GM12865 (cell line): Measurements from ENCODE around the gene LRP4.

Experiments used
- DNase-seq: peaks from one replicate; pipeline ENCODE4 v3.0.0; 2010; ENCODE audit warnings: low read depth
- H3K4me3 ChIP-seq: 2 replicates; pipeline ENCODE4 v1.5.1; 2011; ENCODE audit warnings: mild to moderate bottlenecking, low read depth, low read length, control low read depth
- CTCF ChIP-seq: IDR thresholded peaks from 2 replicates; pipeline ENCODE4 v1.5.1; 2011; ENCODE audit warnings: low read length, control low read depth, low read depth, inconsistent platforms; ENCODE audit not compliant: insufficient read depth; ENCODE audit errors: missing control alignments

Gene LRP4

DNA sequence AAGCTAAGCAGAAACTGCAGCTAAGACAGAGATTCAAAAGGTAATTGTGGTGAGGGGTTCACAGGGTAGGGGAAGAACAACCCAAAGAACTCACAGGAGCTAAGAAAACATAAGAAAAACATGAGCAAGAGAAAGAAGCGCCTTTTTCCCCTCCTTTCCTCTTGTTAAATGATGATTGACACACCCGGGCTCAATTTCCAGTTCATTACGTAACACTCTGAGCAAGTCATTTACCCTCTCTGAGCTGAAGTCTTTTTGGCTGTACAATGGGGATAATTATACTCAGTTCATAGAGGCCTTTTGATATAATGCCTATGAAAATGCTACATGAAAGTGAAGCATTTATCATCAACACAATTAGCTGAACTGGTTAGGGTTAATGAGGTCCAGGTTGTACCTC, 17.2 kb downstream of the LRP4 start:
- no peak for TF ChIP-seq CTCF
- DNase-seq = no peak
- H3K4me3 ChIP-seq = no peak overlapping the region

GRCh38 chr11:46900091-46900746, 18.1 kb downstream of the LRP4 start:
- TF ChIP-seq CTCF = no peak
- no peak for DNase-seq
- no peak overlapping the region for H3K4me3 ChIP-seq

DNA sequence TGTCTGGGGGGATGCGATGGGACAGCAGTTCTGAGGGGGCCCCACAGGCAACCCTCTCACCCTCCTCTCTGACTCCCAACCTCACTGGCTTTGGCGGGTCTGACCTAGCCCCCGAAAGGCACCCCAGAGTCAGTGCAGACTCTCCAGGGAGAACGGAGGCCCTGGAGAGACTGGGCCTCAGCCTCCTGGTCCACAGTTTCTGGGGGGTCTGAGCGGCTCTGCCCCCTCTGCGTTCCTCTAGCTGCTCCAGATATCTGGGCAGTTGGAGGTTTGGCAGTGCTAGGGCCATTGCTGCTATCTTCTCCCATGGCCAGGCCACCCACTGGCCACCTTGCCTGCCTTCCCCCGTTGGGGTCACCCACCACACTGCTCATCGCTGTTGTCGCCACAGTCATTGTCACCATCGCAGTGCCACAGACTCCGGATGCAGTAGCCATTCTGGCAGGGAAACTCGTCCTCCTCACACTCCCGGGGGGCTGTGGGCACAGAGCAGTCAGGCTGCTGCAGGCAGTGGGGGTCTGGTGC, 18.8 kb downstream of the LRP4 start:
- no peak for DNase-seq
- H3K4me3 ChIP-seq = no peak overlapping the region
- no peak for TF ChIP-seq CTCF

DNA sequence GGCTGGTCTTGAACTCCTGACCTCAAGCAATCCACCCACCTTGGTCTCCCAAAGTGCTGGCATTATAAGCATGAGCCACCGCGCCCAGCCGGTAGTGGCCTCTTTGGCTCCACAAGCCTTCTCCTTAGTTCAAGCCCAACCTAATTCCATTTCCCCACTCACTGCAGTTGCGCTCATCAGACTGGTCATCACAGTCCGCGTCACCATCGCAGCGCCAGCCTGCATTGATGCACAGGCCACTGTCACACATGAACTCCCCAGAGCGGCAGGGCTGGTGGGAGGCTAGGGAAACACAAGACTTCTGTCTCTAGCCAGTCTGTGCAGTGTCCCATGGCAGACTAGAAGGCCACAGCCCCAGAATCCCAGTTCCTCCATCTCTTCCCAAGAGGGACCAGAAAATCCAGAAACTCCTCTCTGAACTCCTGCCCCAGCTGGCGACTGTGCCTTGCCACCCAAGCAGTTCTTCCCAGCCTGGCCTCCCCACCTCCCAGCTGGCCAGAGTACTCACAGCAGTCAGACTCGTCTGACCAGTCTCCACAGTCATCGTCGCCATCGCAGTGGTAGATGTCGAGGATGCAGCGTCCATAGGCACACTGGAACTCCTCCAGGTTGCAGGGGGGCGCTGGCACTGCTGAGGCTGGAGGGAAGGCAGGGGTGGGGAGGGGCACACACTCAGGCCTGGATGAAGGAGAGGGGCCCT, 19.8 kb downstream of the LRP4 start:
- no peak for TF ChIP-seq CTCF
- no peak overlapping the region for H3K4me3 ChIP-seq
- no peak for DNase-seq

GRCh38 chr11:46896719-46897406, 21.5 kb downstream of the LRP4 start:
- DNase-seq = peak; percentile 54
- no peak overlapping the region for H3K4me3 ChIP-seq
- peak; percentile 36 for TF ChIP-seq CTCF

GRCh38 chr11:46895821-46896220, 22.5 kb downstream of the LRP4 start:
- TF ChIP-seq CTCF = no peak
- no peak overlapping the region for H3K4me3 ChIP-seq
- DNase-seq = no peak
